Inflammatory macrophage treated with lipopolysaccharide for 1 hour (primary cell): ENCODE data around the gene ARHGEF33.

Source experiments
- DNase-seq, 2 donors: peaks; one replicate each; pipeline ENCODE4 v3.0.0-alpha.2; 2020 to 2022

ARHGEF33 gene

GRCh38 chr2:38966006-38966405 lies 76.3 kb downstream of the ARHGEF33 start:
- no peak for DNase-seq

GRCh38 chr2:38966678-38967077 lies 77.0 kb downstream of the ARHGEF33 start:
- no peak for DNase-seq

GRCh38 chr2:38968021-38968420 lies 78.3 kb downstream of the ARHGEF33 start:
- DNase-seq = no peak

DNA sequence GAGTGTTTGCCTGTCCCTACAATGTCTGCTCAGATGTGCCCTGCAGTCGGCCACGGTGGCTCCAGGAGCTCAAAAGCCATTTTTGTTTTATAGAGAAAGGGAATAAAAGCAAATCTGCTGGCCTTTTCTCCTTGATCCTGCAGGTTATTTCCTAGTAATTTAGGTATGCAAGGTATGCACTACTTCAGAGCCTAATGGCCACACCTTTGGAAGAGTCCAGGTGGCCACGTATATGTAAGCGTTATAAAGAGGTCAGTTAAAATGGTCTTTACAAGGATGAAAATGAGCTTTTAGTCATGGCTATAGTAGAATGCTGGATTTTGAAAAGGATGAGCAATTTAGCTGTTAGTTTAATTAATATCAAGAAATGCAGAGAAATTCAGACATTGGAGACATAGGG lies 81.7 kb downstream of the ARHGEF33 start:
- DNase-seq = no peak

DNA sequence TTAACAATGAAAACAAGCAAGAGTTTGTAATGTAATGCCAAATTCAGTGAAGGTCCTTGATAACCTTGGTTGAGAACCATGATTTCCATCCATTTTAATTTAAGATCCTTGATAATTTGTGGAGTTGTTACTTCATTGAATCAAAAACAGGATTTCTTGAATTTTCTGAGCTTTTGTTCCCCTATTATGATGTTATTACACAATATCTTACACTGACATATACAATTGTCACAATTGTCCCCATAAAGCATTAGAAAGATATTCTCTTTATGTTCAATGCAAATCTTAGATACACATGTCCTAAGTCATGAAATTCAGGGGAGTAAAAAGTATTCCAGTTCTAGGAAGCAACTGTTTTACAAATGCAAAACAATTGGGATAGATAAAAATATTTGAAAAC lies 83.6 kb downstream of the ARHGEF33 start:
- no peak for DNase-seq

- DNase-seq = no peak
These were observed 85.4 kb downstream of the ARHGEF33 start for GRCh38 chr2:38975042-38975441.

- DNase-seq = no peak
These were observed 87.4 kb downstream of the ARHGEF33 start for GRCh38 chr2:38977047-38977446.

GRCh38 chr2:38978296-38978903 lies 88.7 kb downstream of the ARHGEF33 start:
- DNase-seq = peak; percentile 61 to 84

- no peak for DNase-seq
These were observed 89.2 kb downstream of the ARHGEF33 start for GRCh38 chr2:38978908-38979307.

- DNase-seq = no peak
These were observed 91.5 kb downstream of the ARHGEF33 start for GRCh38 chr2:38981003-38981669.

DNA sequence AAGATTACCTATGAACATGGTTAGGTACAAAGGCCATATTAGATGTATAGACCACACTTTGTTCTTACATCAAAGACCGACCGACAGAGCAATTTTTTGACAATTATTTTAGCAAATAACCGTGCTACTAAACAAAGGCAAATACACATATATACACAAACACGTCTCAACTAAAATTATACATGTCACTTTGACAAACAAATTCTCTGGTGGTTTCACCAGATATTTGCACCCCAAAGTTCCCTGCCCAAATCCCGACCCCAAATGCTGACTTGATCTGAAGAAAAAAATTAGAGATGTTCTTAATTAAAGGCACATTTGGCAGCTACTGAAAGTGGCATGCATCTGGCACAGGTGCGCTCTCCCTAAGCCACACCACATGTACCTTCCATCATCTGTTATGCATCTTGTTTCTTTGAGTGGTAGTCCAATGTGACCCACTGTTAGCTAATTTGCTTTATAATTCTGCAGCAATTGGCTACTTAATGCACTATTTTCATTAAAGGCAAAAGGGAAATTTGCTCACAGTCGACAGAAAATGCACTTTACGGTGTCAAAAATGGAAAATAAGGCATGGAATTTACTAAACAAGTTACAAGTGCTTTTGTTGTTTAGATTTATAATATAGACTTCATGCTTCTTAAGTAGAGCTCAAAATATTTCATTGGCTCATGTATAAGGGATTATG lies 92.1 kb downstream of the ARHGEF33 start:
- no peak for DNase-seq

GRCh38 chr2:38982498-38982897 lies 92.8 kb downstream of the ARHGEF33 start:
- no peak for DNase-seq

- DNase-seq = no peak
These were observed 99.0 kb downstream of the ARHGEF33 start for GRCh38 chr2:38988716-38989115.

DNA sequence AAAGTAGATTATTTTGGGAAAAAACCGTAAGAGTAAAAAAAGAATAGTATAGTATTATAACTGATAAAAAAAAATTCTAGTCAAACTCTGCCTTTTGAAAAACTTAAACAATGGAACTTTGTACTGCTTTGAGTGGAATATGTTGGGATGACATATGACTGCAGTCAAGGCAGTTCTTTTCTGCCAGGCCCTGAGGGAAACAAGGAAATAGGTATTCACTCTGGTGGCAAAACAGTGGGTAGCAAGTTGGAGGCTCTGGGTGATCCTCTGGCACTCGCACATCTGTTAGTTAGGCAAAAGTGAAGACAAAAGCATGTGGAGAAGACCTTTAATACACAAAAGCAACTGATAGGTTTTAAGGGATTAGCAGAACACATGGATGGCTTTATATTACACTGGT lies 102.2 kb downstream of the ARHGEF33 start:
- no peak for DNase-seq

DNA sequence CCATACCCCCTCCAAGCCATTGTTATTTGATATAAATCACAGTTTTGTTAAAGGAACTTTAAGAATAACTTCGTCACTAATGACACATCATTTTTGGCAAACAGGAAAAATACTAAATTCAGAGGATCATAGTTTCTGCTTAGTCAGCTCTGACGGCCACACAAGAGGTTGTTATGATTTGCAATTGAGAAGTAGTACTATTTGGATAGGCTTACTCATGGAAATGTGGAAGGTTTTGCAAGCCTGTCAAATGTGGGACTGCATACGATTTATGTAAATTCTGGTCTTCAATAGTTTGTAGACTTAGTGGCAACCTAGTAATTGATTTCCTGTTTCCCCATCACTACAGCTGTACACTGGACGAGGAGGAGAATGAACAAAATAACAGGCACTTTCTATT lies 108.1 kb downstream of the ARHGEF33 start:
- peak; percentile 72 to 79 for DNase-seq

DNA sequence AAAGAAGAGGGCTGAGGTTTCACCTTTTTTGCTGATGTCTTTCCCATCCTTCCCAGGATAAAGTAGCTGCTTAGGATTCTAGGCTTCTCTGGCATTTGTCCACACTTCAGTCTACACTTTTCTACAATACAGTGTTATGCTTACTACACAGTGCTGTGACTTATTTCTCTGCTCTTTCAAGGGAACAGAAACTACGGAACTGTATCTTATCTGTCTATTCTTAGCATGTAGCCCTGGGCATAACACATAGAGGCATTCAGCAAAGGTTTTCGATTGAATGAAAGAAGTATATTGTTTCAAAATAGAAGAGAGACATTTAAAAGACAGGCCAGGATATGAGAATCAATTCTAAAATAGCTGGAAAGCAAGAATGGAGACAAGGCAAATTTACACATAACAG lies 110.9 kb downstream of the ARHGEF33 start:
- no peak for DNase-seq

DNA sequence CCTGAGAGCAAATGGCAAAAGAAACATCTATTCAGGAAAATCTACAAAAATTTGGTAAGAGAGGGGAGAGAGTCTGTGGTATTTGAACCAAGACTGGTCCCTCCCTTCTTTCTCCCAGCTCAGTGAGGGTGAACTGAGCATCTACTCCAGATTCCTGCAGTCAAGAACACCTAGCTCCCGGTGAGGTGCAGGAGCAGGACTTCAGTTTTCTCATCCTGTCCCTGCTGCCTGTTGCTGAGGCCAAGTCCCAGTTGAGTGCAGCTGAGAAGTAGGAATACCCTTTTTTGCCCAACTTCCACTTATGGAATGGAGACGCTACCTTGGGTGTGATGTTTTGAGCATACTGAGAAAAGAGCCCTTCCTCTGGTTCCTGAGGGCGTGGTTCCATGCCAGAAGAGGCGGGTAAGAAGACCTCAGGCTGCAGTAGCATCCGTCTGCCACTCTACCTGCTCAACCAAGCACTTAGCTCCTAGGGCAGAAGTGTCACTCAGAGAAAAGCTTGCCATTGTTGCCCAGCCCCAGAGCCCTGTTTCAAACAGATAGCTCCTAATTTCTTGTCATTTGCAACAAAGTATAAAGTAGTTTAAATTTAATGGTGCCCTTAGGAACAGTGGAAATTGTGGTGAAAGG lies 118.3 kb downstream of the ARHGEF33 start:
- DNase-seq = no peak

DNA sequence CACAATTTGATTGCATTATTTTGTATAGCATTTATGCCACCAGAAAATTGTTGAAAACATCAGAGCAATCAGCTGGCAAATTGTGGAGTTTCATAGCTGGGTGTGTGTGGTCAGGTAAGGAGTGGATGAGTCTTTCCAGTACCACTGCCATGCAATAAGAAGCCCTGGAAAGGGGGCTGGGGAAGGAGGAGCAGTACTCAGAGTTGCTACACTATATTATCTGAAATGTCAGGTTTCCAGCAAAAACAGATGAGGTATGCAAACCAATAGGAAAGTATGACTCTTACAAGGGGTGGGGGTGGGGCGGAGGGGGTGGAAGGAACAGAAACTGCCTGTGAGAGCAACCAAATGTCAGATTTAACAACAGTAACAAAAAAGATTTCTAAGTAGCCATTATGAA lies 119.0 kb downstream of the ARHGEF33 start:
- peak in 1 of 2 donors; percentile 2 for DNase-seq

DNA sequence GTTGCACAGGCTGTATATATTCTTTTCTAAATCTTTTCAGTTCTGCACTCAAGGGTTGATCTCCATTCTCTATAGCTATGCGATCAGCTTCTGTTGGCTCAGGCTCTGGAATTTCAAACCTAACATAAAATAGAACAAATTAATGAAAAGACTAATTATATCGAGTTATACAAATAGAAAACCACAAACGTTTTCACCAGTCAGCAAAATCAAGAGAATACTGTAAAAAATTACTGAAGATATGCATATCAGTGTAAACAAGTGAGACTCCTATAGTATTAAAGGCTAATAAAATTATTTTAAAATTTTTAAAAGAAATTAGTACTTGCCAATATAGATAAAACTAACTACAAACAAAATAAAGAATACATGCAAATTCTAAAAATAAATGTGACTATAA lies 124.2 kb downstream of the ARHGEF33 start:
- no peak for DNase-seq

DNA sequence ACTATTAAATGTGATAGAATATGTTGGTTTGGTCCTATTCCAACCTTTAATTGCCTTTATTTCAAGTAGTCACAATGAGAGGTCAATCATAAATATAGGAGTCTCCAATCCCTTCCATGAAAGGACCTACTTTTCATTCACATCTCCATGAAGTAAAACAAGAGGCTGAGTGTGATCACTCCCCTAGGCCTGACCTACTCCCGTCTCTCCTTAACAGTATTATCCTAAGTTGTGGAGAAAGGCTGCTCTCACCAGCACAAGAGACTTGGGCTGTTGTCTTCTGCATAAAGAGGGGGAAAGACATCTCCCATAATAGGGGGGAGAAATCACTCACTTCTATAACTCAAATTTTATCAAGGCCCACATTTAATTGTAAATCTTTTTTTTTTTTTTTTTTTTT lies 125.7 kb downstream of the ARHGEF33 start:
- DNase-seq = no peak

GRCh38 chr2:39017334-39017733 lies 127.7 kb downstream of the ARHGEF33 start:
- no peak for DNase-seq

- DNase-seq = no peak
These were observed 129.0 kb downstream of the ARHGEF33 start for GRCh38 chr2:39018638-39019037.

GRCh38 chr2:39020383-39020782 lies 130.7 kb downstream of the ARHGEF33 start:
- no peak for DNase-seq
